H4 (cell line): ENCODE data around the gene RUNX2. TPM values are rescaled to one million over a fixed set of nuclear protein-coding genes. Genes with fewer than 3 reads are reported as not detected.
"Not testable (repeated sequence)": the region's sequence is repeated elsewhere in the genome, so short reads cannot be mapped to it uniquely, and the experiment has no call there.

Source experiments
- DNase-seq: peaks from one replicate; pipeline ENCODE4 v3.0.0-alpha.2; 2015; ENCODE audit warnings: low spot score
- total RNA-seq: library from RNA; depleted of rRNA; stranded (reverse); fragments of >200 nt; shearing (Covaris generic); gene quantifications from 2 replicates; pipeline ENCODE4 v1.2.3, GENCODE V29; 2014

Gene RUNX2
- total RNA-seq, 1 experiment from 2014 or later: 37.7 TPM

- no peak for DNase-seq
Measured at GRCh38 chr6:45647341-45648261, 319.5 kb downstream of the RUNX2 start.

- no peak for DNase-seq
Measured at GRCh38 chr6:45648262-45648620, 320.1 kb downstream of the RUNX2 start.

GRCh38 chr6:45650524-45651135, 322.5 kb downstream of the RUNX2 start:
- peak; percentile 86 for DNase-seq

- DNase-seq: no peak
Measured at GRCh38 chr6:45651301-45651700, 323.2 kb downstream of the RUNX2 start.

- no peak for DNase-seq
Measured at GRCh38 chr6:45652416-45652815, 324.3 kb downstream of the RUNX2 start.

GRCh38 chr6:45653117-45653883, 325.2 kb downstream of the RUNX2 start:
- DNase-seq: no peak

- no peak for DNase-seq
Measured at GRCh38 chr6:45654673-45655072, 326.5 kb downstream of the RUNX2 start.

- peak; percentile 98 for DNase-seq
Measured at GRCh38 chr6:45655745-45656476, 327.8 kb downstream of the RUNX2 start.

GRCh38 chr6:45657226-45657625, 329.1 kb downstream of the RUNX2 start:
- no peak for DNase-seq

- DNase-seq: no peak
Measured at GRCh38 chr6:45658400-45658799, 330.3 kb downstream of the RUNX2 start.

- DNase-seq: no peak
Measured at GRCh38 chr6:45658958-45659357, 330.8 kb downstream of the RUNX2 start.

- DNase-seq: no peak
Measured at GRCh38 chr6:45661661-45662060, 333.5 kb downstream of the RUNX2 start.

- no peak for DNase-seq
Measured at GRCh38 chr6:45663251-45664221, 335.4 kb downstream of the RUNX2 start.

- no peak for DNase-seq
Measured at GRCh38 chr6:45664707-45665106, 336.6 kb downstream of the RUNX2 start.

GRCh38 chr6:45665859-45666258, 337.7 kb downstream of the RUNX2 start:
- DNase-seq: no peak

GRCh38 chr6:45666846-45667245, 338.7 kb downstream of the RUNX2 start:
- DNase-seq: no peak

GRCh38 chr6:45667300-45667699, 339.2 kb downstream of the RUNX2 start:
- no peak for DNase-seq

- no peak for DNase-seq
Measured at GRCh38 chr6:45667766-45668165, 339.6 kb downstream of the RUNX2 start.

- no peak for DNase-seq
Measured at GRCh38 chr6:45668705-45669104, 340.6 kb downstream of the RUNX2 start.

- not testable (repeated sequence) for DNase-seq
Measured at GRCh38 chr6:45673167-45673566, 345.0 kb downstream of the RUNX2 start.

GRCh38 chr6:45675166-45675565, 347.0 kb downstream of the RUNX2 start:
- DNase-seq: not testable (repeated sequence)
